HepG2 (cell line): Measurements from ENCODE around the gene PDZD7. TPM values are rescaled to one million over a fixed set of nuclear protein-coding genes. Genes with fewer than 3 reads are reported as not detected.

ENCODE experiments used
- CTCF ChIP-seq: sonication (generic); formaldehyde crosslinking; IDR thresholded peaks from 2 replicates; pipeline ENCODE4 v1.5.0; 2020; ENCODE audit warnings: mild to moderate bottlenecking, missing genetic modification reagents, moderate library complexity
- POLR2G ChIP-seq: fragments of 200-400 bp; formaldehyde crosslinking; IDR thresholded peaks from 2 replicates; pipeline ENCODE4 v1.6.1; 2018; ENCODE audit warnings: mild to moderate bottlenecking, low read depth, low read length, moderate library complexity
- RERE ChIP-seq: IDR thresholded peaks from 2 replicates; pipeline ENCODE4 v1.6.1; 2016; ENCODE audit warnings: low read depth, missing genetic modification reagents, missing compliant biosample characterization
- THAP7 ChIP-seq: sonication (generic); formaldehyde crosslinking; IDR thresholded peaks from 2 replicates; pipeline ENCODE4 v1.8.1; 2023; ENCODE audit warnings: mild to moderate bottlenecking, missing genetic modification reagents
- ZBTB46 ChIP-seq: sonication (generic); formaldehyde crosslinking; IDR thresholded peaks from 2 replicates; pipeline ENCODE4 v1.4.0; 2020; ENCODE audit warnings: mild to moderate bottlenecking, missing genetic modification reagents, borderline replicate concordance
- ZNF580 ChIP-seq: IDR thresholded peaks from 2 replicates; pipeline ENCODE4 v1.6.1; 2016; ENCODE audit warnings: low read depth, borderline replicate concordance
- ZNF687 ChIP-seq: sonication (generic); formaldehyde crosslinking; IDR thresholded peaks from 2 replicates; pipeline ENCODE4 v1.5.1; 2020; ENCODE audit warnings: mild to moderate bottlenecking, missing genetic modification reagents, moderate library complexity
- ZNF770 ChIP-seq: sonication (generic); formaldehyde crosslinking; IDR thresholded peaks from 2 replicates; pipeline ENCODE4 v1.5.0; 2020; ENCODE audit warnings: mild to moderate bottlenecking, missing genetic modification reagents
- polyA plus RNA-seq, 8 experiments: library from polyadenylated mRNA; depleted of rRNA in 3 of 8; stranded (reverse) in 7 of 8; unstranded in 1 of 8; fragments of >200 nt; fragmentation: Illumina TruSeq in 4 of 8; extraction: Trizol in 4 of 8; gene quantifications; 2 replicates each; pipeline versions ENCODE4 v1.2.1 to v1.2.3, GENCODE V29; 2011 to 2016; ENCODE audit warnings: low read depth in 4 of 8, missing spikeins in 1 of 8, mixed read lengths in 1 of 8; ENCODE audit not compliant: insufficient read depth in 1 of 8
- total RNA-seq, 5 experiments: library from RNA; depleted of rRNA; stranded (reverse); fragments of >200 nt; fragmentation: Illumina TruSeq; extraction: Trizol; gene quantifications; 2 replicates each; pipeline ENCODE4 v1.2.3, GENCODE V29; 2016; ENCODE audit warnings: low read depth in 1 of 5

Gene PDZD7
- total and polyA plus RNA-seq, 2 of the 13 experiments (the other 11 are each of a cell fraction or from before 2014, with no cell fraction given) = 0.58 to 0.73 TPM

GRCh38 chr10:100969187-100970075, 61.5 kb downstream of the PDZD7 start, which contains the start of gene SEMA4G (continued):
- TF ChIP-seq ZNF770 (peak; percentile 54), ZBTB46 (CRISPR knock-in tag) (no peak), ZNF687 (CRISPR knock-in tag) (peak; percentile 92), THAP7 (CRISPR knock-in tag) (0 out of 2 replicates have a peak, but pooled peaks have one; percentile 95), ZNF580 (CRISPR knock-in tag) (peak; percentile 30; the same call in 1 of the 2 replicates), CTCF (CRISPR knock-in tag) (peak; percentile 87), RERE (CRISPR knock-in tag) (no peak), POLR2G (peak; percentile 37; the same call in 1 of the 2 replicates)
